ENCODE results near the gene MRPL3.

MRPL3 gene

GRCh38 chr3:131421301-131421700 lies 81.5 kb downstream of the MRPL3 start:
- in situ Hi-C loops (cut with MboI; ENCODE audit: low sequenced_read_pairs), result no loop called here

- in situ Hi-C loops (cut with MboI; ENCODE audit: low sequenced_read_pairs), result no loop called here
These were observed 85.0 kb downstream of the MRPL3 start for GRCh38 chr3:131417751-131418150.

Data from HL-60/S4 treated with phorbol 12-myristate 13-acetate at 8.2 ng/mL for 4 days and 3 days (cell line).